H9 (cell line): ENCODE data around the gene KRT74. TPM values are rescaled to one million over a fixed set of nuclear protein-coding genes. Genes with fewer than 3 reads are reported as not detected.

ENCODE experiments used
- DNase-seq: peaks from one replicate; pipeline ENCODE4 v3.0.0-alpha.2; 2017
- H2AFZ ChIP-seq: one replicate; pipeline ENCODE4 v1.6.1; 2013; ENCODE audit warnings: mild to moderate bottlenecking, low read length, control low read depth, moderate library complexity
- H2AK5ac ChIP-seq: 2 replicates; pipeline ENCODE4 v1.6.1; 2013; ENCODE audit warnings: low read length, control low read depth, mixed read lengths; ENCODE audit not compliant: insufficient read length
- H2BK120ac ChIP-seq: one replicate; pipeline ENCODE4 v1.6.1; 2013; ENCODE audit warnings: low read depth, mild to moderate bottlenecking, low read length, control low read depth, inconsistent platforms; ENCODE audit not compliant: poor library complexity, severe bottlenecking
- H2BK12ac ChIP-seq: 2 replicates; pipeline ENCODE4 v1.6.1; 2013; ENCODE audit warnings: low read length, control low read depth, mixed read lengths, low read depth; ENCODE audit not compliant: insufficient read length
- H2BK15ac ChIP-seq: 2 replicates; pipeline ENCODE4 v1.6.1; 2013; ENCODE audit warnings: low read depth, low read length, control low read depth
- H2BK20ac ChIP-seq: one replicate; pipeline ENCODE4 v1.6.1; 2013; ENCODE audit warnings: low read depth, mild to moderate bottlenecking, low read length, control low read depth, inconsistent platforms; ENCODE audit not compliant: poor library complexity, severe bottlenecking
- H2BK5ac ChIP-seq: 2 replicates; pipeline ENCODE4 v1.6.1; 2013; ENCODE audit warnings: low read length, control low read depth, mixed read lengths; ENCODE audit not compliant: insufficient read length
- H3K14ac ChIP-seq: 2 replicates; pipeline ENCODE4 v1.6.1; 2013; ENCODE audit warnings: low read length, control low read depth; ENCODE audit not compliant: insufficient read depth
- H3K18ac ChIP-seq: 2 replicates; pipeline ENCODE4 v1.6.1; 2013; ENCODE audit warnings: low read depth, mild to moderate bottlenecking, mixed read lengths, low read length, control low read depth; ENCODE audit not compliant: insufficient read length
- H3K23ac ChIP-seq: 2 replicates; pipeline ENCODE4 v1.6.1; 2013; ENCODE audit warnings: low read length, control low read depth, mixed read lengths, low read depth; ENCODE audit not compliant: insufficient read length
- H3K23me2 ChIP-seq: 2 replicates; pipeline ENCODE4 v1.6.1; 2013; ENCODE audit warnings: low read depth, mild to moderate bottlenecking, mixed read lengths, low read length, control low read depth; ENCODE audit not compliant: insufficient read length, poor library complexity, severe bottlenecking
- H3K27ac ChIP-seq: 2 replicates; pipeline ENCODE4 v1.5.1; 2013; ENCODE audit warnings: low read length, control low read depth, mixed read lengths, low read depth; ENCODE audit not compliant: insufficient read length
- H3K27me3 ChIP-seq: 2 replicates; pipeline ENCODE4 v1.6.1; 2013; ENCODE audit warnings: low read length, control low read depth, inconsistent platforms; ENCODE audit not compliant: insufficient read depth
- H3K4ac ChIP-seq: 2 replicates; pipeline ENCODE4 v1.6.1; 2013; ENCODE audit warnings: low read depth, mild to moderate bottlenecking, control low read depth, inconsistent platforms, low read length, moderate library complexity
- H3K4me1 ChIP-seq: 2 replicates; pipeline ENCODE4 v1.6.1; 2013; ENCODE audit warnings: low read length, control low read depth, inconsistent platforms; ENCODE audit not compliant: insufficient read depth
- H3K4me2 ChIP-seq: 2 replicates; pipeline ENCODE4 v1.6.1; 2013; ENCODE audit warnings: low read length, control low read depth, mixed read lengths; ENCODE audit not compliant: insufficient read length, insufficient read depth
- H3K56ac ChIP-seq: 2 replicates; pipeline ENCODE4 v1.6.1; 2013; ENCODE audit warnings: low read depth, mild to moderate bottlenecking, mixed read lengths, low read length, control low read depth; ENCODE audit not compliant: insufficient read length
- H3K79me1 ChIP-seq: 2 replicates; pipeline ENCODE4 v1.6.1; 2013; ENCODE audit warnings: low read depth, mild to moderate bottlenecking, moderate library complexity, low read length, control low read depth, inconsistent platforms; ENCODE audit not compliant: insufficient read depth, poor library complexity, severe bottlenecking
- H3K79me2 ChIP-seq: 2 replicates; pipeline ENCODE4 v1.6.1; 2013; ENCODE audit warnings: low read length, control low read depth, inconsistent platforms; ENCODE audit not compliant: insufficient read depth
- H3K9ac ChIP-seq: 2 replicates; pipeline ENCODE4 v1.6.1; 2013; ENCODE audit warnings: low read length, control low read depth, mixed read lengths; ENCODE audit not compliant: insufficient read length; ENCODE audit errors: extremely low read depth
- H3K9me3 ChIP-seq: one replicate; pipeline ENCODE4 v1.6.1; 2013; ENCODE audit warnings: low read depth, low read length, inconsistent platforms; ENCODE audit not compliant: control insufficient read depth
- H3T11ph ChIP-seq: one replicate; pipeline ENCODE4 v1.6.1; 2013; ENCODE audit warnings: mild to moderate bottlenecking, low read length, control low read depth, inconsistent platforms
- H4K20me1 ChIP-seq: one replicate; pipeline ENCODE4 v1.6.1; 2013; ENCODE audit not compliant: control insufficient read depth, insufficient read length, insufficient read depth
- H4K5ac ChIP-seq: 2 replicates; pipeline ENCODE4 v1.6.1; 2013; ENCODE audit warnings: low read depth, mild to moderate bottlenecking, mixed read lengths, low read length, control low read depth; ENCODE audit not compliant: insufficient read length
- H4K8ac ChIP-seq: replicated peaks from 2 replicates; pipeline ENCODE4 v1.6.1; 2013; ENCODE audit warnings: low read length, control low read depth, mixed read lengths, low read depth; ENCODE audit not compliant: insufficient read length
- H4K91ac ChIP-seq: 2 replicates; pipeline ENCODE4 v1.6.1; 2013; ENCODE audit warnings: low read depth, mild to moderate bottlenecking, moderate library complexity, mixed read lengths, low read length, control low read depth; ENCODE audit not compliant: insufficient read length
- H3K27ac Mint-ChIP-seq, 3 experiments: 2 replicates in 2 of 3; 3 replicates in 1 of 3; pipeline ENCODE4 v1.8.0; 2020 to 2021; ENCODE audit warnings: mixed read lengths in 3 of 3, mild to moderate bottlenecking in 1 of 3, moderate library complexity in 1 of 3
- H3K27me3 Mint-ChIP-seq: 2 replicates; pipeline ENCODE4 v1.8.0; 2021; ENCODE audit warnings: low read depth, mild to moderate bottlenecking, moderate library complexity, mixed read lengths
- H3K36me3 Mint-ChIP-seq, 3 experiments: 2 replicates in 2 of 3; 3 replicates in 1 of 3; pipeline ENCODE4 v1.8.0; 2020 to 2021; ENCODE audit warnings: low read depth in 3 of 3, mixed read lengths in 3 of 3; ENCODE audit not compliant: insufficient read depth in 1 of 3
- H3K4me1 Mint-ChIP-seq, 2 experiments: 2 replicates each; pipeline ENCODE4 v1.8.0; 2020; ENCODE audit warnings: mixed read lengths in 2 of 2
- H3K4me3 Mint-ChIP-seq, 2 experiments: 2 replicates in 1 of 2; 3 replicates in 1 of 2; pipeline ENCODE4 v1.8.0; 2020 to 2021; ENCODE audit warnings: mild to moderate bottlenecking in 2 of 2, mixed read lengths in 2 of 2, moderate library complexity in 1 of 2
- H3K9me3 Mint-ChIP-seq, 2 experiments: 2 replicates in 1 of 2; 3 replicates in 1 of 2; pipeline ENCODE4 v1.8.0; 2020; ENCODE audit warnings: mild to moderate bottlenecking in 2 of 2, mixed read lengths in 2 of 2, moderate library complexity in 1 of 2
- CTCF ChIP-seq: fragments of 200-600 bp; sonication (generic); conservative IDR thresholded peaks from 3 replicates; pipeline ENCODE4 v1.8.0; 2021; ENCODE audit warnings: antibody characterized with exemption, mild to moderate bottlenecking
- whole genome bisulfite sequencing: extraction: QIAGEN DNeasy Blood & Tissue Kit; methylation state at CpG from one replicate; pipeline ENCODE4 v1.1.7; 2013; ENCODE audit warnings: missing lambda C conversion rate, low lambda C conversion rate, mixed read lengths; ENCODE audit not compliant: insufficient read length; ENCODE audit errors: extremely low coverage; 5-methylcytosine and 5-hydroxymethylcytosine counted together
- total RNA-seq: library from RNA; stranded (reverse); gene quantifications from 2 replicates; pipeline ENCODE4 v1.2.1, GENCODE V29; 2021

KRT74 gene
- total RNA-seq, 1 experiment from 2014 or later: not detected

- H3K18ac ChIP-seq: no peak overlapping the region
- no peak overlapping the region for H2BK20ac ChIP-seq
- no peak overlapping the region for H2AFZ ChIP-seq
- no peak overlapping the region for H3T11ph ChIP-seq
- no peak overlapping the region for H3K23ac ChIP-seq
- H2AK5ac ChIP-seq: no peak overlapping the region
- H2BK15ac ChIP-seq: no peak overlapping the region
- Mint-ChIP-seq H3K27me3 (peaks cover 8% of the 10 kb centered on the region), H3K4me1 (0 out of 4 replicates have a peak, but pooled peaks cover 0 to 2% of the 10 kb centered on the region in 2 experiments), H3K27ac (no peak overlapping the region), H3K4me3 (no peak overlapping the region), H3K9me3 (no peaks in the 10 kb centered on the region), H3K36me3 (no peaks in the 10 kb centered on the region)
- no peak overlapping the region for H3K14ac ChIP-seq
- no peak overlapping the region for H2BK120ac ChIP-seq
- no peaks in the 10 kb centered on the region for H4K20me1 ChIP-seq
- no peak overlapping the region for H4K8ac ChIP-seq
- no peak overlapping the region for H2BK5ac ChIP-seq
- no peak overlapping the region for H4K91ac ChIP-seq
- DNase-seq: no peak
- H3K4me2 ChIP-seq: no peak overlapping the region
- H3K79me1 ChIP-seq: no peaks in the 10 kb centered on the region
- H3K79me2 ChIP-seq: no peaks in the 10 kb centered on the region
- H3K27ac ChIP-seq: no peak overlapping the region
- no peaks in the 10 kb centered on the region for H3K4me1 ChIP-seq
- H4K5ac ChIP-seq: no peak overlapping the region
- H3K9me3 ChIP-seq: no peaks in the 10 kb centered on the region
- no peak overlapping the region for H3K56ac ChIP-seq
- no peak for TF ChIP-seq CTCF
- WGBS: no CpG with 5 or more reads among the region's 9 CpGs
- no peak overlapping the region for H2BK12ac ChIP-seq
- no peaks in the 10 kb centered on the region for H3K23me2 ChIP-seq
- H3K27me3 ChIP-seq: no peaks in the 10 kb centered on the region; the same call in 1 of the 2 replicates
- H3K9ac ChIP-seq: no peak overlapping the region
- no peak overlapping the region for H3K4ac ChIP-seq
Observed at GRCh38 chr12:52529846-52530245, 43.8 kb downstream of the KRT74 start.
